Mesodermal cell (in vitro differentiated cells): ENCODE measurements around the gene IFNGR2.
"Not testable (repeated sequence)": the region's sequence is repeated elsewhere in the genome, so short reads cannot be mapped to it uniquely, and the experiment has no call there.

Experiments used
- H3K27ac ChIP-seq: 2 replicates; pipeline ENCODE4 v1.7.0; 2013; ENCODE audit warnings: mild to moderate bottlenecking, low read depth, low read length, moderate library complexity; ENCODE audit not compliant: severe bottlenecking
- H3K36me3 ChIP-seq: 2 replicates; pipeline ENCODE4 v1.7.1; 2013; ENCODE audit warnings: mild to moderate bottlenecking, low read length, moderate library complexity; ENCODE audit not compliant: control insufficient read depth, insufficient read depth
- H3K4me1 ChIP-seq: one replicate; pipeline ENCODE4 v1.7.1; 2013; ENCODE audit warnings: mild to moderate bottlenecking, low read length; ENCODE audit not compliant: insufficient read depth, control insufficient read depth, poor library complexity, severe bottlenecking
- H3K4me3 ChIP-seq: 2 replicates; pipeline ENCODE4 v1.7.0; 2013; ENCODE audit warnings: low read length, control low read depth, mild to moderate bottlenecking; ENCODE audit not compliant: insufficient read depth, poor library complexity, severe bottlenecking; ENCODE audit errors: extremely low read depth
- H3K9me3 ChIP-seq: 2 replicates; pipeline ENCODE4 v1.7.1; 2013; ENCODE audit warnings: mild to moderate bottlenecking, low read length, moderate library complexity; ENCODE audit not compliant: control insufficient read depth
- WGBS, 2 experiments: methylation state at CpG; one replicate each; pipeline ENCODE4 v1.1.5; 2013; ENCODE audit warnings: missing lambda C conversion rate in 2 of 2; ENCODE audit not compliant: insufficient coverage in 2 of 2; 5-methylcytosine and 5-hydroxymethylcytosine counted together

IFNGR2 gene

DNA sequence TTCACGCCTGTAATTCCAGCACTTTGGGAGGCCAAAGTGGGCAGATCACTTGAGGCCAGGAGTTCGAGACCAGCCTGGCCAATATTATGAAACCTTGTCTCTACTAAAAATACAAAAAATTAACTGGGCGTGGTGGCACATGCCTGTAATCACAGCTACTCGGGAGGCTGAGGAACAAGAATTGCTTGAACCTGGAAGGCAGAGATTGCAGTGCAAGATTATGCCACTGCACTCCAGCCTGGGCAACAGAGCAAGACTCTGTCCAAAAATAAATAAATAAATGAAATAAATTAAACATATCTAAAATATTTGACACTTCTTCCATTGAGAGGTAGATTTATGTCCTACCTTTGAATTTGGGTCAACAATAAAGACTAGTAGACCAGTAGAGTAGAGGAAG lies 66.0 kb downstream of the IFNGR2 start:
- H3K27ac ChIP-seq, H3K4me1 ChIP-seq, H3K4me3 ChIP-seq, H3K36me3 ChIP-seq, H3K9me3 ChIP-seq: not testable (repeated sequence)
- WGBS, 2 experiments: 94 to 95% methylated on average over 4 of the region's 4 CpGs

DNA sequence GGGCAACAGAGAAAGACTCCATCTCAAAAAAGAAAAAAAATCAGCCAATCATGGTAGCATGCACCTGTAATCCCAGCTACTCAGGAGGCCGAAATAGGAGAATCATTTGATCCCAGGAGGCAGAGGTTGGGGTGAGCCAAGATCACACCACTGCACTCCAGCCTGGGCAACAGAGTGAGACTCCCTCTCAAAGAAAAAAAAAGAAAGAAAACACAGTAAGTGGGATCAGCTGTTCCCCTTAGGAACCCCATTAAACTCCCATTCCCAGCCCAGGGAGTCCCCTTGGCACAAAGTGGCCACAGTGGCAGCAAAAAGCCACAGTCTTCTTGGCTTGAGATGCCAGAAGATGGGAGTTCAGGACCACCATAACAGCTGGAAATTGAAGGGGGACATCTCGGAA lies 67.5 kb downstream of the IFNGR2 start:
- Histone ChIP-seq H3K36me3 (peaks cover 4% of the 10 kb centered on the region), H3K4me1 (no peaks in the 10 kb centered on the region), H3K4me3 (no peak overlapping the region), H3K27ac (no peak overlapping the region), H3K9me3 (no peaks in the 10 kb centered on the region)
- 100% methylated on average over 1 of the region's 2 CpGs; no CpG with 5 or more reads in 1 of the 2 experiments for WGBS, 2 experiments

DNA sequence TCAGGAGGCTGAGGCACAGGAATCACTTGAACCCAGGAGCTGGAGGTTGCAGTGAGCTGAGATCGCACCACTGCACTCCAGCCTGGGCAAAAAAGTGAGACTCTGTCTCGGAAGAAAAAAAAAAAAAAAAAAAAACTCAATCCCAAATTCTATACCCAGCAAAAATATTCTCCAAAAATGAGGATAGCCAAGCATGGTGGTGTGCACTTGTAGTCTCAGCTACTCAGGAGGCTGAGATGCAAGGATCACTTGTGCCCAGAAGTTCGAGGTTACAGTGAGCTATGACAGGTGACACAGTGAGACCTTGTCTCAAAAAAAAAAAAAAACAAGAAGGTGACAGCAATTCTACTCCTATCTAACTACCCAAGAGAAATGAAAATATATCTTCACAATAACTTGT lies 70.1 kb downstream of the IFNGR2 start:
- WGBS, 2 experiments: 80 to 93% methylated on average over 1 to 2 of the region's 3 CpGs
- peaks cover 8% of the 10 kb centered on the region for H3K36me3 ChIP-seq
- H3K27ac ChIP-seq: no peak overlapping the region
- peaks cover 2% of the 10 kb centered on the region for H3K4me1 ChIP-seq
- no peaks in the 10 kb centered on the region for H3K9me3 ChIP-seq
- no peak overlapping the region for H3K4me3 ChIP-seq

DNA sequence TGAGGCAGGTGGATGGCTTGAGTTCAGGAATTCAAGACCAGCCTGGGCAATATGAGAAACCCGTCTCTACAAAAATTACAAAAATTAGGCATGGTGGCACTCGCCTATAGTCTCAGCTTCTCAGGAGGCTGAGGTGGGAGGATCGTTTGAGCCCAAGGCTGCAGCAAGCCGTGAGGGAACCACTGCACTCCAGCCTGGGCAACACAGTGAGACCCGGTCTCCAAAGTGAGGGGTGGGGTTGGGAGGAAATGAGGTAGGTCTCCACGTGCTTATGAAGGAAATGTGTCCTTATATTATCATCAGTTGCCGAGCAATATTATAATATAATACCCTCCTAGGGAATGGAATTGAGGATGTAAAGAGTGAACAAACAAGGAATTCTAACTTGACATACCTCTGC lies 73.9 kb downstream of the IFNGR2 start:
- H3K9me3 ChIP-seq: no peaks in the 10 kb centered on the region
- no peak overlapping the region for H3K4me3 ChIP-seq
- 84 to 95% methylated on average over 3 to 4 of the region's 7 CpGs for WGBS, 2 experiments
- no peak overlapping the region for H3K27ac ChIP-seq
- H3K36me3 ChIP-seq: peaks cover 8% of the 10 kb centered on the region
- H3K4me1 ChIP-seq: peaks cover 18% of the 10 kb centered on the region

DNA sequence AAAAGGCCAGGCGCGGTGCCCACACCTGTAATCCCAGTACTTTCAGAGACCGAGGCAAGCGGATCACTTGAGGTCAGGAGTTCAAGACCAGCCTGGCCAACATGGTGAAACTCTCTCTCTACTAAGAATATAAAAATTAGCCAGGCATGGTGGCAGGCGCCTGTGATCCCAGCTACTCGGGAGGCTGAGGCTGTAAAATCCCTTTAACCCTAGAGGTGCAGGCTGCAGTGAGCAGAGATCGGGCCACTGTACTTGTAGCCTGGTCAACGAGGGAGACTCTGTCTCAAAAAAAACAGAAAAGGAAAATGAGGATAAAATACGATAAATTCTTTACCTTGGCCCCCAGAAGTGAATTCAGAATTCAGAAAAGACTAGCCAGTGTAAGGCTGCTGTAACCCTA lies 75.0 kb downstream of the IFNGR2 start:
- peaks cover 8% of the 10 kb centered on the region for H3K36me3 ChIP-seq
- peak overlapping the region; percentile 87 for H3K4me3 ChIP-seq
- peaks cover 20% of the 10 kb centered on the region for H3K4me1 ChIP-seq
- WGBS, 2 experiments: 75 to 87% methylated on average over 9 of the region's 9 CpGs
- H3K27ac ChIP-seq: no peak overlapping the region
- H3K9me3 ChIP-seq: no peaks in the 10 kb centered on the region

DNA sequence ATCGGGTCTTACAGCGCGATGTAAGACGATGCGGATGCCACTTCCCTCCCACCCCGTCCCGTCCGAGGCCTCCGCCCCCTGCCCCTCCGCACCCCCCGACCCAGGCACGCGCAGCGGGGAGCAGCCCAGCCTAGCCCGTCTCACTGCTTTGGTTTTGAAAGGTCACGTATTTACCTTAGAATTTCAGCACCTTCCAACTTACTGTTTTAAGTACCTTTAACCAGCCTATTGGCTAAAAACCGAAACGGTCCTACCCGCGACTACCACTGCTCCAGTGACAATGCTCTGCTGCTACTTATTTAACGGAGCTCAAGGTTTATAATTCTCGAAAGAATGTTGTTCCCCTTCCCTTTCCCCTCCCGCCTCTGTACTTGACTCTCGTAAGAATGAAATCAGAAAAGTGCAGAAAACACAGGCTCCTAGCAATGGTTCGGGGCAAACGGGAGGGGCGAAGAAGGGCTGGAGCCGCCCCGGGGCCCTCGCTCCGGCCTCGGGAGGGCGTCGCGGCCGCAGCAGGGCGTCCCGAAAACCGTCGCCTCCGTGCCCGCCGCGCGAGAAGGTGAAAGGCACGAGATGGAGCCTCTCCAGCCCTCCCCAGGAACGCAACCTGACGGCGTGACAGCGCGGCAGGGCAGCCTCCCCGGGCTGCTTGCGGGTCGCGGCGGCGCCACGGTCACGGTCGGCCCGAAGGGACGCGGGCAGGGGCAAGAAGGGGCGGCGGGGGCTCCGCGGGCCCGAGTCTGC lies 75.9 kb downstream of the IFNGR2 start:
- H3K9me3 ChIP-seq: no peaks in the 10 kb centered on the region

DNA sequence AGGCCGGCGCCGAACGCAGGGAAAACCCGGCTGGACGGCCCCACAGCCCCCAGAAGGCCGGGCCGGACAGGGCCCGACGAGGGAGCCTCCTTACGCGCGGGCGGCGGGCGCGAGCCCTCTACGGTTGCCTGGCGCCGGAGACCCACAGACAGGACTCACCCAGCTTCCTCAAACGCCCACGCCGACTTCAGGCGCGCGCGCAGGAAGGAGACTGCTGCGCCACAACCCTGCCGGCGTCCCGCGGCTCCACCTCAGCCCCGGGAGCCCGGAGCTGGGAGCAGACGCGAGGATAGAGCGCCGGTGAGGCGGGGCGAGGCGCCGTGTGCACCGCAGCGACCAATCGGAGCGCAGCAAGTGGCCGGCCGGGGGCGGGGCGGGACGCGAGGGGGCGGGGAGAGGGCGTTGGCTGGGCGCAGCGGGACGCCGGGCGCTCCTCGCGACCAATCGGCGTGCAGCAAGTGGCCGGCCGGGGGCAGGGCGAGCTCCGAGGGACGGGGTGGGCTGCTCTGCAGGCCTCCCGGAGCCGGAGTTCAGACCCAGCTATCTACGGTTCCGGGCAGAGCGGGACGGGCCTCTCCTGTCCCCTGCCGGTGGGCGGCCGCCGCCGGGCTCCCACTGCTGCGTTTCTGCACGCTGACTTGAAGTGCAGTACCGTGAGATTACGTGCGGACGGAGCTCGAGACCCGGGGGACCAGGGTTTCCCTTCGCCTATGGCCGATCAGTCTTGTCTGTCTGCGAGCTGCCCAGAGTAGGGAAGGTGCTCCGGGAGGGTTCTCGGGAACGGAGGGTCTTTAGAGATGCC lies 76.7 kb downstream of the IFNGR2 start, which contains the start of gene TMEM50B:
TMEM50B (minus strand) TSS at position 296 of the 802 bp plus-strand sequence. CDS start 11,089 bp downstream, outside the sequence.
- H3K4me3 ChIP-seq: peak within 1 kb of the TSS; percentile 87
- H3K4me1 ChIP-seq: peaks cover 20% of the 10 kb centered on the region
- no peaks in the 10 kb centered on the region for H3K9me3 ChIP-seq
- 0% methylated on average over 47 to 89 of the region's 93 CpGs for WGBS, 2 experiments
- peak within 1 kb of the TSS; percentile 90 for H3K27ac ChIP-seq
- H3K36me3 ChIP-seq: peaks cover 8% of the 10 kb centered on the region

More for the DNA sequence above, 75.9 kb downstream of the IFNGR2 start:
- 0 to 1% methylated on average over 35 to 54 of the region's 68 CpGs for WGBS, 2 experiments
- Histone ChIP-seq H3K36me3 (peaks cover 8% of the 10 kb centered on the region), H3K4me3 (peak overlapping the region; percentile 87), H3K4me1 (peaks cover 20% of the 10 kb centered on the region), H3K27ac (peak overlapping the region; percentile 90)

DNA sequence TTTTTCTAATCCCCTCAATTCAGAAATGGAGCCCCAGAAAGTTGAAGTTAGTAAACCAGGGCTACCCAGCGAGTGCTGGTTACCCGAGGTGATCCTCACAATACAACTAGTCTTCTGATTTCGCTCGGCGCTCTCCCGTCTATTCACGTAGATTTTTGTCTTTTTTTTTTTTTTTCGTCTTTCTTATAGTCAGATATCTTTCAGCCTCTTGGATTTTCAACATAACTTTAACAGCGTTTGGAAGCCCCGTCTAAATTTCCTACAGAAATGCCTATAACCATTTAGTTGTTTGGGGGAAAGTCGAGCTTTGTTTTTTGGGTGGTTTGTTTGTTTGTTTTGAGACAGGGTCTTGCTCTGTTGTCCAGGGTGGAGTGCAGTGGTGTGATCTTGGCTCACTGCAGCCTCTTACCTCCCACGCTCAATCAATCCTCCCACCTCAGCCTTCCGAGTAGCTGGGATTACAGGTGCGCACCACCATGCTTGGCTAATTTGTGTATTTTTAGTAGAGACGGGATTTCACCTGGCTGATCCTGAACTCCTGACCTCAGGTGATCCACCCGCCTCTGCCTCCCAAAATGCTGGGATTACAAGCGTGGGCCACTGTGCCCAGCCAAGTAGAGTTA lies 77.4 kb downstream of the IFNGR2 start:
- Histone ChIP-seq H3K27ac (peak overlapping the region; percentile 87), H3K4me1 (peaks cover 20% of the 10 kb centered on the region), H3K9me3 (no peaks in the 10 kb centered on the region), H3K36me3 (peaks cover 8% of the 10 kb centered on the region), H3K4me3 (peak overlapping the region; percentile 87)
- WGBS, 2 experiments: 15 to 43% methylated on average over 8 to 10 of the region's 17 CpGs

DNA sequence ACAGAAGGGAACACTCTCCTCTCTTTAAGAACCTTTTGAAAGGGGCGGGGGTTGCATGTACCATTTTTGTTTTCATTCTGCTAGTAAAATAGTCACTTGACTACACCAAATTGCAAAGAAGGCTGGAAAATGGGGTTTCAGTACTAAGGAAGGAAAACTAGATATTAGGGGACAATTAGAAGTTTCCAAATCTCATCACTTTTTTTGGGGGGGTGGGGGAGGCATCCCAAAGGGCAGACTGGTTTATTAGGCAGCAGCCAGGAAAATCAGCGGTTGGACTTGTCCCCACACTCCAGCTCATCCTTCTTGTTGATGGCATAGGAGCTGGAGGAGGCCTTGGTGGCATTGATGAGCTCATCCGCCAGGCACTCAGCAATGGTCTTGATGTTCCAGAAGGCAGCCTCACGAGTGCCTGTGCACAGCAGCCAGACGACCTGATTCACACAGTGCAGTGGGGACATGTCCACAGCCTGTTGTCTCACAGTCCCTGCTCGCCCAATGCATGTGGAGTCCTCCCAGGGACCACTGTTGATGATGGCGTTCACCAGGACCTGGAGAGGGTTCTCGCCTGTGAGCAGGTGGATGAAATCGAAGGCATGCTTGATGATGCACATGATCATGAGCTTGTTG lies 78.2 kb downstream of the IFNGR2 start:
- Histone ChIP-seq H3K27ac (no peak overlapping the region), H3K36me3 (peaks cover 5% of the 10 kb centered on the region), H3K9me3 (no peaks in the 10 kb centered on the region), H3K4me1 (peaks cover 20% of the 10 kb centered on the region), H3K4me3 (no peak overlapping the region)
- 89 to 92% methylated on average over 8 of the region's 9 CpGs for WGBS, 2 experiments
